Measurements from ENCODE around the gene LTB4R.

DNA sequence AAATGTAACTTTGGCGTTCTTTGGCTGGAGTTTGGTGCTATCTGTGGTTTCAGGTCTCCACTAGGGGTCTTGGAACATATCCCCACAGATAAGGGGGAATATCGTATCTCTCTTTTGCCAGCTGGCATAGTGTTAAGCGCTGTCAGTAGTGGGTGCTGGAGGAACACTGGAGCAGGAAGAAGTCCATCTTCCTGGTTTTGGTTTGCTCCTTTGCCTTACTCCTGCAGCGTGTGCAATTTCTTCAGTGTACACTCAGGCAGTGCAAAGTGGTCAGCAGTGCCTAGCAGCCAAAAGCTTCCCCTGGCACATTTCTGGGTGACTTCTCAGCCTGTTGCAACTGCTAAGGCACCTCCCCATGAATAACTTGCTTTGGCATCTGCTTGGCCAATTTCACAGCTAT, 40.2 kb downstream of the LTB4R start:
- TF ChIP-seq POLR2AphosphoS5 (IDR thresholded peaks at IDR 0.05; ENCODE audit: low read depth, low read length) (no peak), TAF1 (IDR thresholded peaks at IDR 0.05; ENCODE audit: borderline replicate concordance, insufficient read depth, low read length) (no peak)
- TF ChIP-seq, protein P1, sequence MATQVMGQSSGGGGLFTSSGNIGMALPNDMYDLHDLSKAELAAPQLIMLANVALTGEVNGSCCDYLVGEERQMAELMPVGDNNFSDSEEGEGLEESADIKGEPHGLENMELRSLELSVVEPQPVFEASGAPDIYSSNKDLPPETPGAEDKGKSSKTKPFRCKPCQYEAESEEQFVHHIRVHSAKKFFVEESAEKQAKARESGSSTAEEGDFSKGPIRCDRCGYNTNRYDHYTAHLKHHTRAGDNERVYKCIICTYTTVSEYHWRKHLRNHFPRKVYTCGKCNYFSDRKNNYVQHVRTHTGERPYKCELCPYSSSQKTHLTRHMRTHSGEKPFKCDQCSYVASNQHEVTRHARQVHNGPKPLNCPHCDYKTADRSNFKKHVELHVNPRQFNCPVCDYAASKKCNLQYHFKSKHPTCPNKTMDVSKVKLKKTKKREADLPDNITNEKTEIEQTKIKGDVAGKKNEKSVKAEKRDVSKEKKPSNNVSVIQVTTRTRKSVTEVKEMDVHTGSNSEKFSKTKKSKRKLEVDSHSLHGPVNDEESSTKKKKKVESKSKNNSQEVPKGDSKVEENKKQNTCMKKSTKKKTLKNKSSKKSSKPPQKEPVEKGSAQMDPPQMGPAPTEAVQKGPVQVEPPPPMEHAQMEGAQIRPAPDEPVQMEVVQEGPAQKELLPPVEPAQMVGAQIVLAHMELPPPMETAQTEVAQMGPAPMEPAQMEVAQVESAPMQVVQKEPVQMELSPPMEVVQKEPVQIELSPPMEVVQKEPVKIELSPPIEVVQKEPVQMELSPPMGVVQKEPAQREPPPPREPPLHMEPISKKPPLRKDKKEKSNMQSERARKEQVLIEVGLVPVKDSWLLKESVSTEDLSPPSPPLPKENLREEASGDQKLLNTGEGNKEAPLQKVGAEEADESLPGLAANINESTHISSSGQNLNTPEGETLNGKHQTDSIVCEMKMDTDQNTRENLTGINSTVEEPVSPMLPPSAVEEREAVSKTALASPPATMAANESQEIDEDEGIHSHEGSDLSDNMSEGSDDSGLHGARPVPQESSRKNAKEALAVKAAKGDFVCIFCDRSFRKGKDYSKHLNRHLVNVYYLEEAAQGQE (IDR thresholded peaks at IDR 0.05; ENCODE audit: insufficient read depth in 1 of 2, low read depth in 2 of 2, low read length in 2 of 2), result no peak

All from PFSK-1 (cell line).